ENCODE measurements around the gene LSR.

The LSR gene

DNA sequence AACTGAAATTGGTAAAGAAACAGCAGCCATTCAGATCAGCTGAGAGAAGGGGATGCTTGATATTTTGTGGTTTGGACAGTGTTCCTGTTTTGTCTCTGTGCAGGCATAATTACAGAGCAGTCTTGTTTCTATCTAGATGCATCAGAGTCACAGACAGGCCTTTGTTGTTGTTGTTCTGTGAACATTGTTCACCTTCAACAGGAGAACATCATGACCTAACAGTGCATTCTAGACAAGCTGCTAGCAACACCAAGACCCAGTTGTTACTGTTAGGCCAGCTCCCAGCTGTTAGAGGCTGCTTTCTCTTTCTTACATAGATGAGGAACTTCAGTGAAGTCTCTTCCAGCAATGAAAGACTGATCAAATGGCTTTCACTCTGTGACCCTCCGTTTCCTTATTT, 8.5 kb upstream of the LSR start:
- no peak for TF ChIP-seq ZFX (IDR thresholded peaks at IDR 0.05; ENCODE audit: borderline replicate concordance)
- TF ChIP-seq, protein P1, sequence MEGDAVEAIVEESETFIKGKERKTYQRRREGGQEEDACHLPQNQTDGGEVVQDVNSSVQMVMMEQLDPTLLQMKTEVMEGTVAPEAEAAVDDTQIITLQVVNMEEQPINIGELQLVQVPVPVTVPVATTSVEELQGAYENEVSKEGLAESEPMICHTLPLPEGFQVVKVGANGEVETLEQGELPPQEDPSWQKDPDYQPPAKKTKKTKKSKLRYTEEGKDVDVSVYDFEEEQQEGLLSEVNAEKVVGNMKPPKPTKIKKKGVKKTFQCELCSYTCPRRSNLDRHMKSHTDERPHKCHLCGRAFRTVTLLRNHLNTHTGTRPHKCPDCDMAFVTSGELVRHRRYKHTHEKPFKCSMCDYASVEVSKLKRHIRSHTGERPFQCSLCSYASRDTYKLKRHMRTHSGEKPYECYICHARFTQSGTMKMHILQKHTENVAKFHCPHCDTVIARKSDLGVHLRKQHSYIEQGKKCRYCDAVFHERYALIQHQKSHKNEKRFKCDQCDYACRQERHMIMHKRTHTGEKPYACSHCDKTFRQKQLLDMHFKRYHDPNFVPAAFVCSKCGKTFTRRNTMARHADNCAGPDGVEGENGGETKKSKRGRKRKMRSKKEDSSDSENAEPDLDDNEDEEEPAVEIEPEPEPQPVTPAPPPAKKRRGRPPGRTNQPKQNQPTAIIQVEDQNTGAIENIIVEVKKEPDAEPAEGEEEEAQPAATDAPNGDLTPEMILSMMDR (IDR thresholded peaks at IDR 0.05): no peak
- no peak overlapping the region for H3K27ac ChIP-seq

DNA sequence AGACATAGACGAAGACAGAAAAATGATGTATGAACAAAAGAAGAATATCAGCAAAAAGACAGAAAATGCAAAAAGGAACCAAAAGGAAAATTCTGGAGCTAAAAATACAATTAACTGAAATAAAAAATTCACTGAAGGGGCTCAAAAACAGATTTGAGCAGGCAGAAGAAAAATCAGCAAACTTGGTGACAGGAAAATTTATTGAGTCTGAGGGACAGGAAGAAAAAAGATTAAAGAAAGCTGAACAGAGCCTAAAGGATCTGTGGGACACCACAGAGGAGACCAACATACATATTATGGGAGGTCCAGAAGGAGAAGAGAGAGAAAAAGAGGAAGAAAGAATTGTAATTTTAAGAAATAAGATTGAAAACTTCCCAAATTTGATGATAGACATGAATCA, 7.4 kb upstream of the LSR start:
- TF ChIP-seq, protein P1 (IDR thresholded peaks at IDR 0.05): no peak
- no peak for TF ChIP-seq ZFX (IDR thresholded peaks at IDR 0.05; ENCODE audit: borderline replicate concordance)
- no peak overlapping the region for H3K27ac ChIP-seq

DNA sequence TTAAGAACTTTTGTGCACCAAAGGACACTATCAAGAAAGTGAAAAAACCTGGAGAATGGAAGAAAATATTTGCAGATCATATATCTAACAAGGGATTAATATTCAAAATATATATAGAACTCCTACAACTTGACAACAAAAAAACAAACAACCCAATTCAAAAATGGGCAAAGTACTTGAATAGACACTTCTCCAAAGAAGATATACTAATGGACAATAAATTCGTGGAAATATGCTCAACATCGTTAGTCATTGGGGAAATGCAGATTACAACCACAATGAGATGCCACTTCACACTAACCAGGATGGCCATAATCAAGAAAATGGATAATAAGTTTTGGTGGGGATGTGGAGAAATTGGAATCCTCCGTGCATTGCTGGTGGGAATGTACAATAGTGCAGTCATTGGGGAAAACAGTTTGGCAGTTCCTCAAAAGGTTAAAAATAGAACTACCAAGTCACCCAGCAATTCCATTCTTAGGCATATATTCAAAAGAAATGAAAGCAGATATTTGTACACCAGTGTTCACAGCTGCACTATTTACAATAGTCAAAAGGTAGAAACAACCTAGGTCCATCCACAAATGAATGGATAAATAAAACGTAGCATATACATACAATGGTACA, 2.2 kb upstream of the LSR start:
- H3K27ac ChIP-seq: no peak overlapping the region; the same call in 1 of the 2 replicates

DNA sequence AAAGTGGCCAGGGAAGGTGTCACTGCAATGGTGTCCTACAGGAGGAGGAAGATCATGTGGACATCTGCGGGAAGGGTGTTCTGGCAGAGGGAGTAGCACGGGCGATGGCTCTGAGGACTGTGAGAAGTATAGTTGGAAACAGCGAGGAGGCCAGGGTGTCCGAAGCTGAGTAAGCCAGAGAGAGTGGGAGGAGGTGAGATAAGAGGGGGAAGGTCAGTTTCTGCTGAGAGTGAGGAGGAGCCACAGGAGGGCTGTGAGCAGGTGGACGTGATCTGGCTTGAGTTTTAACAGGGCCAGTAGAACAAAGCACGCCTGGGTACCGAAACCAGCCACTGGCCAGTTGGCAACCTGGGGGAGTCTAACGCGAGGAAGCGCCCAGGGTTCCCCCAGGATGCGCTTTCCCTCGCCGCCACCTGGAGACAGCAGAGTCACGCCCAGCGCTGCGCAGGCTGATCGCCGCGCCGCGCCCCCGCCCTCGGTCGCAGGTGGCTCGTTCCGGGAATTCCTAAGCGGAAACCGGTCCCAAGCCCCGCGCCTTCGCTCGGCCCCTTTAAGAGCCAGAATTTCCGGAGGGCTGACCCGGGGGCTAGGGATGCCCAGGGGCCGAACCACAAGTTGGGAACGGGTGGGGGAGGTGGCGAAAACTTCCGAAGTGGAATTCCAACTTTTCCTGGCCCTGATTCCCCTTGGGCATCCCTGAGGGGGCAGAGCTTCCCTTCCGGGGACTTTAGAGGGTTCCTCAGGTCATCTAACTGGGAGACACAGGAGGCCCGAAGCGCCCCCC, 1.1 kb upstream of the LSR start:
- TF ChIP-seq ZFX (IDR thresholded peaks at IDR 0.05; ENCODE audit: borderline replicate concordance): no peak
- TF ChIP-seq, protein P1 (IDR thresholded peaks at IDR 0.05): peak; percentile 68
- H3K27ac ChIP-seq: peak overlapping the region; percentile 99

More for the DNA sequence above, 2.2 kb upstream of the LSR start:
- no peak for TF ChIP-seq ZFX (IDR thresholded peaks at IDR 0.05; ENCODE audit: borderline replicate concordance)
- TF ChIP-seq, protein P1 (IDR thresholded peaks at IDR 0.05): no peak

DNA sequence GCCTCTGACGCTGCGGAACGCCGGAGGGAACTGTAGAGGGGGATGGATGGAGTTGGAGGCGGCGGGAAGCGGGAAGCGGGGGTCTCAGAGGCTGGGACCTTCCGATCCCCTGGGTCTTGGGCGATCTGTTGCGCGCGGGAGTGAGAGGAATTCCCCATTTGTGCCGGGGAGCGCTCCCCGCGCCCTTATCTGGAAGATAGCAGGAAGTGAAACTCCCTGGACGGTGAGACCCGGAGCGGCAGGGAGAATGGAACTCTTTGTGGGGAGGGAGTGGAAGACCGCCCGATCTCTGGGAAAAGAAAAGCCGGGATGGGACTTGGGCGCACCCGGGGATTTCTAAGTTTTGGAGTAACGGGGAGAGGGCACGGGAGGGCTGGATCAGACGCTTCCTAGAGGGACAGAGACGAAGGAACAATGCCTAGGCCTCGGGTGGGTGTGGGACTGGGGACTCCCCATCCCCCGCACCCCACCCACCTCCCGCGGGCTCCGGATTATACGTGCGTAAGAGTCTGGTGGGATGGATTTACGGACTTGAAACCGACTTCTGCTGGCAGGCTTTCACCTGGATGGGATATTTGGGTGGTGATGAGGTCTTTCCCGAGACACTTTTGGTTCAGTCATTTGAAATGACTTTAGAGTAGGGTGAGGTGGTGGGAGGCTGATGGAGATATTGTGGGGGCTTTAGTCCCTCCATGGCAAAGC, 495 bp downstream of the LSR start:
- peak overlapping the region; percentile 99 for H3K27ac ChIP-seq

DNA sequence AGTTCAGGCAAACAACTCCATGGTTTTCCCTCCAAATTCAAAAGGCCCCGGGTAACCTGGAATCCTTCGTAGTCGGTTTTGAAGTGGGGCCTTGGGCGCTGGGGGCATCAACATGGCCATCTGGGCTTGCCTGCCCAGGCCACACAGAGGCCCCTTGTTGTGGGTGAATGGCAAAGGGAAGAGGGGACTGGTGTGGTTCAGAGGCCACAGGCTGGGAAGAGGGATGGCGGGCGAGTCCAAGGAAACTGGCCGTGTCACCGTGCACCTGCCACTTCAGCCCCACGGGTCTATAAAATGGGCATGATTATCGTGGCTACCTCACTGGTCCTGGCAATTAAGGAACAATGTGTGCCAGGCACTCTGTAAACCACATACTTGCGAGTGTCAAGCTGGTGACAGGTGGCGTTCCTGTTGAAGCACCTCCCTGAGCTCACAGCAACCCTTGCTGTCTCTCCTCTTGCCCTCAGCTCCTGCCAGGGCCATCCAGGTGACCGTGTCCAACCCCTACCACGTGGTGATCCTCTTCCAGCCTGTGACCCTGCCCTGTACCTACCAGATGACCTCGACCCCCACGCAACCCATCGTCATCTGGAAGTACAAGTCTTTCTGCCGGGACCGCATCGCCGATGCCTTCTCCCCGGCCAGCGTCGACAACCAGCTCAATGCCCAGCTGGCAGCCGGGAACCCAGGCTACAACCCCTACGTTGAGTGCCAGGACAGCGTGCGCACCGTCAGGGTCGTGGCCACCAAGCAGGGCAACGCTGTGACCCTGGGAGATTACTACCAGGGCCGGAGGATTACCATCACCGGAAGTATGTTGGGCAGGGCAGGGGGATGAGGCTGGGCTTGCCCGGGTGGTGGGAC, 1.3 kb downstream of the LSR start:
- no peak for TF ChIP-seq ZFX (IDR thresholded peaks at IDR 0.05; ENCODE audit: borderline replicate concordance)
- TF ChIP-seq, protein P1 (IDR thresholded peaks at IDR 0.05): no peak
- peak overlapping the region; percentile 99 for H3K27ac ChIP-seq

More for the DNA sequence above, 495 bp downstream of the LSR start:
- no peak for TF ChIP-seq ZFX (IDR thresholded peaks at IDR 0.05; ENCODE audit: borderline replicate concordance)
- TF ChIP-seq, protein P1 (IDR thresholded peaks at IDR 0.05): no peak

Measured in 22Rv1 (cell line).